GM10266 (cell line): ENCODE results near the gene ASPN.

ENCODE experiments used
- DNase-seq: peaks from one replicate; pipeline ENCODE4 v3.0.0; 2012; ENCODE audit errors: extremely low spot score
- CTCF ChIP-seq: IDR thresholded peaks from 2 replicates; pipeline ENCODE4 v1.5.1; 2012; ENCODE audit warnings: mild to moderate bottlenecking, low read depth; ENCODE audit not compliant: control insufficient read depth, insufficient read depth; ENCODE audit errors: missing control alignments

Gene ASPN

GRCh38 chr9:92513349-92513748, 31.0 kb upstream of the ASPN start:
- no peak for TF ChIP-seq CTCF

GRCh38 chr9:92512622-92513021, 30.3 kb upstream of the ASPN start:
- no peak for DNase-seq
- no peak for TF ChIP-seq CTCF

More at GRCh38 chr9:92513349-92513748, 31.0 kb upstream of the ASPN start:
- DNase-seq: no peak

- DNase-seq: peak; percentile 13
- no peak for TF ChIP-seq CTCF
Measured at GRCh38 chr9:92510747-92511146, 28.4 kb upstream of the ASPN start.

GRCh38 chr9:92509050-92509449, 26.7 kb upstream of the ASPN start:
- TF ChIP-seq CTCF: no peak
- DNase-seq: no peak

- DNase-seq: no peak
- TF ChIP-seq CTCF: no peak
Measured at GRCh38 chr9:92508018-92508820, 25.9 kb upstream of the ASPN start.

- TF ChIP-seq CTCF: no peak
- DNase-seq: no peak
Measured at GRCh38 chr9:92507496-92507895, 25.2 kb upstream of the ASPN start.

- no peak for DNase-seq
- TF ChIP-seq CTCF: no peak
Measured at GRCh38 chr9:92507005-92507404, 24.7 kb upstream of the ASPN start.
